ENCODE measurements around the gene GSTM1.

Gene GSTM1

GRCh38 chr1:109739738-109740614 lies 52.4 kb downstream of the GSTM1 start:
- H3K4me1 ChIP-seq (ENCODE audit: control insufficient read depth, insufficient read depth, low read length), result peaks cover 10% of the 10 kb centered on the region
- H3K9ac ChIP-seq (ENCODE audit: low read depth, low read length), result peak overlapping the region; percentile 62
- H3K9me3 ChIP-seq (replicated peaks; ENCODE audit: low read length), result no peaks in the 10 kb centered on the region
- no peaks in the 10 kb centered on the region for H3K36me3 ChIP-seq (ENCODE audit: insufficient read depth, low read length)
- H3K27me3 ChIP-seq (ENCODE audit: control insufficient read depth, insufficient read depth, low read length), result peaks cover 27% of the 10 kb centered on the region
- H3K4me3 ChIP-seq (ENCODE audit: low read length), result peak overlapping the region; percentile 76
- H3K4me2 ChIP-seq (ENCODE audit: low read length), result peak overlapping the region; percentile 93

- Histone ChIP-seq H3K4me3 (ENCODE audit: low read length) (peak within 1 kb of the TSS; percentile 76), H3K4me1 (ENCODE audit: control insufficient read depth, insufficient read depth, low read length) (peaks cover 10% of the 10 kb centered on the region), H3K4me2 (ENCODE audit: low read length) (peak within 1 kb of the TSS; percentile 93), H3K27me3 (ENCODE audit: control insufficient read depth, insufficient read depth, low read length) (peaks cover 27% of the 10 kb centered on the region), H3K36me3 (ENCODE audit: insufficient read depth, low read length) (no peaks in the 10 kb centered on the region), H3K9me3 (replicated peaks; ENCODE audit: low read length) (no peaks in the 10 kb centered on the region), H3K9ac (ENCODE audit: low read depth, low read length) (peak within 1 kb of the TSS; percentile 62)
These were observed 53.2 kb downstream of the GSTM1 start, which contains the start of gene GSTM3 for GRCh38 chr1:109740615-109741373. GSTM3 (minus strand) TSS chr1:109741038; CDS start chr1:109740287, 751 bp downstream.

Measured in skeletal muscle satellite cell (primary cell).